SK-N-SH (cell line): ENCODE measurements around the gene DNAJB12. TPM values are rescaled to one million over a fixed set of nuclear protein-coding genes. Genes with fewer than 3 reads are reported as not detected.

Source experiments
- CTCF ChIA-PET: fragments of 300-600, 350-600 bp; formaldehyde crosslinking; extraction: SDS; loops from one replicate; lab custom pipeline; 2021; lab: Yijun Ruan, JAX
- POLR2A ChIA-PET: fragments of 350-600 bp; sonication (Branson Sonifier 250); formaldehyde crosslinking; extraction: SDS; loops from one replicate; lab custom pipeline; 2020; ENCODE audit warnings: antibody characterized with exemption, inconsistent platforms; lab: Yijun Ruan, JAX
- DNase-seq: peaks from one replicate; pipeline ENCODE4 v3.0.0; 2012
- H2AFZ ChIP-seq: fragments of 200-600 bp; sonication (generic); 2 replicates; pipeline ENCODE4 v1.8.1; 2016; ENCODE audit warnings: antibody characterized with exemption, mild to moderate bottlenecking, low read depth
- H3F3A ChIP-seq: fragments of 200-600 bp; sonication (generic); replicated peaks from 2 replicates; pipeline ENCODE3; 2016; ENCODE audit warnings: antibody characterized with exemption, mild to moderate bottlenecking; ENCODE audit not compliant: insufficient read depth
- H3K27ac ChIP-seq, 2 experiments: fragments of 200-500 bp in 1 of 2; fragments of 200-600 bp in 1 of 2; sonication (Bioruptor generic) in 1 of 2; sonication (generic), shearing (Covaris generic) in 1 of 2; 2 replicates each; pipeline versions ENCODE4 v1.5.1 to v1.6.1; 2014 to 2016; ENCODE audit warnings: low read depth in 2 of 2, inconsistent platforms in 1 of 2, low read length in 1 of 2, mild to moderate bottlenecking in 1 of 2, mixed read lengths in 1 of 2
- H3K27me3 ChIP-seq: fragments of 200-600 bp; sonication (generic), shearing (Covaris generic); 2 replicates; pipeline ENCODE4 v1.6.1; 2016; ENCODE audit warnings: mixed run types; ENCODE audit not compliant: insufficient read depth
- H3K36me3 ChIP-seq, 2 experiments: fragments of 200-500 bp in 1 of 2; fragments of 200-600 bp in 1 of 2; sonication (Bioruptor generic) in 1 of 2; sonication (generic) in 1 of 2; replicated peaks in 1 of 2; 2 replicates each; pipeline versions ENCODE3 to v1.5.1; 2014 to 2016; ENCODE audit warnings: low read length in 1 of 2, mild to moderate bottlenecking in 1 of 2; ENCODE audit not compliant: insufficient read depth in 2 of 2, control insufficient read depth in 1 of 2
- H3K4me1 ChIP-seq, 2 experiments: fragments of 200-500 bp in 1 of 2; fragments of 200-600 bp in 1 of 2; sonication (Bioruptor generic) in 1 of 2; sonication (generic), shearing (Covaris generic) in 1 of 2; 2 replicates each; pipeline versions ENCODE4 v1.5.1 to v1.6.1; 2014 to 2016; ENCODE audit warnings: low read depth in 1 of 2, low read length in 1 of 2, mixed run types in 1 of 2; ENCODE audit not compliant: insufficient read depth in 2 of 2, control insufficient read depth in 1 of 2
- H3K4me2 ChIP-seq: fragments of 200-600 bp; sonication (generic), shearing (Covaris generic); 2 replicates; pipeline ENCODE4 v1.6.1; 2017; ENCODE audit warnings: mixed run types
- H3K4me3 ChIP-seq, 2 experiments: fragments of 200-500 bp in 1 of 2; fragments of 200-600 bp in 1 of 2; sonication (Bioruptor generic) in 1 of 2; sonication (generic), shearing (Covaris generic) in 1 of 2; 2 replicates each; pipeline versions ENCODE4 v1.5.1 to v1.8.1; 2014 to 2016; ENCODE audit warnings: low read depth in 2 of 2, inconsistent platforms in 1 of 2, low read length in 1 of 2, mild to moderate bottlenecking in 1 of 2, mixed read lengths in 1 of 2, moderate library complexity in 1 of 2
- H3K79me2 ChIP-seq: fragments of 200-600 bp; sonication (generic); 2 replicates; pipeline ENCODE4 v1.8.1; 2017; ENCODE audit warnings: mild to moderate bottlenecking; ENCODE audit not compliant: insufficient read depth
- H3K9ac ChIP-seq: fragments of 200-600 bp; sonication (generic); 2 replicates; pipeline ENCODE4 v1.6.1; 2017; ENCODE audit warnings: mixed run types
- H3K9me2 ChIP-seq: fragments of 200-600 bp; sonication (generic); 2 replicates; pipeline ENCODE4 v1.6.1; 2017; ENCODE audit warnings: mixed run types
- H3K9me3 ChIP-seq: fragments of 200-600 bp; sonication (generic); 2 replicates; pipeline ENCODE4 v1.6.1; 2017; ENCODE audit warnings: mixed run types, mild to moderate bottlenecking, moderate library complexity
- H4K20me1 ChIP-seq: fragments of 200-600 bp; sonication (generic); 2 replicates; pipeline ENCODE4 v1.6.1; 2017; ENCODE audit warnings: mild to moderate bottlenecking, mixed run types; ENCODE audit not compliant: insufficient read depth
- CHD2 ChIP-seq: fragments of 150-350 bp; IDR thresholded peaks from 2 replicates; pipeline ENCODE4 v1.6.1; 2018; ENCODE audit warnings: low read length; ENCODE audit not compliant: partially characterized antibody
- EP300 ChIP-seq, 2 experiments: IDR thresholded peaks; 2 replicates each; pipeline versions ENCODE4 v1.4.0 to v1.6.1; 2012; ENCODE audit warnings: borderline replicate concordance in 1 of 2, low read depth in 1 of 2, low read length in 1 of 2
- FOSL2 ChIP-seq: IDR thresholded peaks from 2 replicates; pipeline ENCODE4 v1.4.0; 2012; ENCODE audit warnings: low read depth, mild to moderate bottlenecking, moderate library complexity, borderline replicate concordance
- FOXJ3 ChIP-seq: sonication (generic); formaldehyde crosslinking; IDR thresholded peaks from 2 replicates; pipeline ENCODE4 v1.5.1; 2020; ENCODE audit warnings: mild to moderate bottlenecking, missing genetic modification reagents
- GABPA ChIP-seq: IDR thresholded peaks from 2 replicates; pipeline ENCODE4 v1.4.0; 2012; ENCODE audit warnings: low read depth, mild to moderate bottlenecking
- JUND ChIP-seq: IDR thresholded peaks from 2 replicates; pipeline ENCODE4 v1.4.0; 2012
- MEF2A ChIP-seq: IDR thresholded peaks from 2 replicates; pipeline ENCODE4 v1.4.0; 2012; ENCODE audit warnings: low read depth, borderline replicate concordance
- NFIC ChIP-seq: IDR thresholded peaks from 2 replicates; pipeline ENCODE4 v1.4.0; 2012; ENCODE audit warnings: borderline replicate concordance
- NRF1 ChIP-seq: IDR thresholded peaks from 2 replicates; pipeline ENCODE4 v1.6.1; 2012; ENCODE audit warnings: low read depth, mild to moderate bottlenecking, low read length
- POLR2AphosphoS5 ChIP-seq: IDR thresholded peaks from 2 replicates; pipeline ENCODE4 v1.6.1; 2012; ENCODE audit warnings: low read depth, low read length
- RAD21 ChIP-seq: IDR thresholded peaks from 2 replicates; pipeline ENCODE4 v1.6.1; 2012; ENCODE audit warnings: mild to moderate bottlenecking, low read length
- RCOR1 ChIP-seq: fragments of 150-350 bp; IDR thresholded peaks from 2 replicates; pipeline ENCODE4 v1.6.1; 2017; ENCODE audit warnings: antibody characterized with exemption, low read length
- RXRA ChIP-seq: IDR thresholded peaks from 2 replicates; pipeline ENCODE4 v1.4.0; 2012; ENCODE audit warnings: low read depth, mild to moderate bottlenecking, borderline replicate concordance
- SIN3A ChIP-seq: IDR thresholded peaks from 2 replicates; pipeline ENCODE4 v1.6.1; 2012; ENCODE audit warnings: low read depth, mild to moderate bottlenecking, low read length, moderate library complexity, borderline replicate concordance
- SMC3 ChIP-seq: IDR thresholded peaks from 2 replicates; pipeline ENCODE4 v1.6.1; 2012; ENCODE audit warnings: low read depth, low read length, improper control_type of control experiment
- TAF1 ChIP-seq: IDR thresholded peaks from 2 replicates; pipeline ENCODE4 v1.6.1; 2012; ENCODE audit warnings: low read depth, mild to moderate bottlenecking, low read length, moderate library complexity, borderline replicate concordance
- TCF12 ChIP-seq: IDR thresholded peaks from 2 replicates; pipeline ENCODE4 v1.4.0; 2012
- TEAD4 ChIP-seq: IDR thresholded peaks from 2 replicates; pipeline ENCODE4 v1.4.0; 2012; ENCODE audit warnings: mild to moderate bottlenecking, borderline replicate concordance; ENCODE audit not compliant: insufficient read depth
- USF1 ChIP-seq: IDR thresholded peaks from 2 replicates; pipeline ENCODE4 v1.4.0; 2012; ENCODE audit warnings: low read depth, borderline replicate concordance
- USF2 ChIP-seq: fragments of 150-350 bp; IDR thresholded peaks from 2 replicates; pipeline ENCODE4 v1.6.1; 2017; ENCODE audit warnings: antibody characterized with exemption, low read length, low read depth, borderline replicate concordance
- YY1 ChIP-seq: IDR thresholded peaks from 2 replicates; pipeline ENCODE4 v1.4.0; 2012; ENCODE audit warnings: low read depth, mild to moderate bottlenecking
- WGBS: methylation state at CpG from one replicate; pipeline ENCODE4 v1.1.6; 2017; ENCODE audit warnings: low lambda C conversion rate; 5-methylcytosine and 5-hydroxymethylcytosine counted together
- polyA plus RNA-seq, 3 experiments: library from polyadenylated mRNA; depleted of rRNA; stranded (reverse); fragments of >200 nt; gene quantifications; 2 replicates each; pipeline ENCODE4 v1.2.3, GENCODE V29; 2012
- TF ChIP-seq, protein P1 (sequence below): IDR thresholded peaks from 2 replicates; pipeline ENCODE4 v1.4.0; 2012; ENCODE audit warnings: low read depth
- TF ChIP-seq, protein P2 (sequence below): IDR thresholded peaks from 2 replicates; pipeline ENCODE4 v1.4.0; 2012; ENCODE audit warnings: low read depth, borderline replicate concordance

Gene DNAJB12
- polyA plus RNA-seq, 1 of the 3 experiments (the other 2 are of a cell fraction), result 25.8 TPM

DNA sequence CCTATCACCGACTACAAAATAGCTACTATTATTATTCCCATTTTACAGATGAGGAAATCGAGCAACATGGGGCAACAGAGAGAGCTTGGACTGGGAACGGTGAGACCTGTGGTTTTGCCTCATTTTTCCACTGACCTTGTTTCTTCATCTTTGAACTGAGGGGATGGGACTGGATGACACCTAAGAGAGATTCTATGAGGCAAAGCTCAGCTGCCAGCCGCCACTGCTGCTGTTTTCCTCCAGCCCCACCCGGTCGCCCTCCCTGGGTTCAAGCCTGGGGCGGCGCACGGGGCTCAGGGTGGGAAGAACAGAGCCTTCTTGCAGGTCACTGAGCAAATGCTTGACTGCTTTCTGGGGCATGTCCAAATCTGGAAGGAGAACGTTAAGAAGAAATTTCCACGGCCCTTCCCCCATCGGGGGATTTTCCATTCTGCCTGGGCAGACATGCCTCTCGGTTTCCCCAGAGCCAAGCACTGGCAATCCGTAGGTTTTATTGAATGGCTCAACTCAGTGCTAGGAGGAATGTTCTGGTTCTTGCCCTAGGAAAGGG, 68.7 kb downstream of the DNAJB12 start:
- Histone ChIP-seq H3K9me2 (no peaks in the 10 kb centered on the region), H3F3A (no peaks in the 10 kb centered on the region), H3K79me2 (no peaks in the 10 kb centered on the region), H2AFZ (no peak overlapping the region), H3K9me3 (no peaks in the 10 kb centered on the region), H4K20me1 (no peaks in the 10 kb centered on the region), H3K36me3 (no peaks in the 10 kb centered on the region), H3K9ac (no peak overlapping the region), H3K4me1 (no peaks in the 10 kb centered on the region), H3K27ac (no peak overlapping the region), H3K4me2 (no peak overlapping the region), H3K4me3 (no peak overlapping the region), H3K27me3 (no peaks in the 10 kb centered on the region)
- ChIA-PET CTCF (interaction anchor here (0.5 to 1.1 kb wide), 2 partner anchors 44 to 48 kb away, joined by 3 read pairs; no protein-coding TSS in a partner anchor), POLR2A (interaction anchor here (0.7 to 4.0 kb wide), 2 partner anchors 11 to 48 kb away, joined by 3 to 22 read pairs; partner anchors contain the start of gene DDIT4)
- 65% methylated on average over 13 of the region's 14 CpGs for WGBS
- DNase-seq, result no peak
- TF ChIP-seq GABPA (no peak), POLR2AphosphoS5 (no peak), NRF1 (no peak), CHD2 (no peak), JUND (no peak), FOSL2 (no peak), EP300 (IDR thresholded peaks at IDR 0.05; ENCODE audit: borderline replicate concordance in 1 of 2, low read depth in 1 of 2, low read length in 1 of 2) (no peak), TEAD4 (no peak), TAF1 (no peak), SIN3A (no peak), YY1 (no peak), MEF2A (no peak)
- TF ChIP-seq, protein P1, sequence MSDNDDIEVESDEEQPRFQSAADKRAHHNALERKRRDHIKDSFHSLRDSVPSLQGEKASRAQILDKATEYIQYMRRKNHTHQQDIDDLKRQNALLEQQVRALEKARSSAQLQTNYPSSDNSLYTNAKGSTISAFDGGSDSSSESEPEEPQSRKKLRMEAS, result no peak
- TF ChIP-seq, protein P2, sequence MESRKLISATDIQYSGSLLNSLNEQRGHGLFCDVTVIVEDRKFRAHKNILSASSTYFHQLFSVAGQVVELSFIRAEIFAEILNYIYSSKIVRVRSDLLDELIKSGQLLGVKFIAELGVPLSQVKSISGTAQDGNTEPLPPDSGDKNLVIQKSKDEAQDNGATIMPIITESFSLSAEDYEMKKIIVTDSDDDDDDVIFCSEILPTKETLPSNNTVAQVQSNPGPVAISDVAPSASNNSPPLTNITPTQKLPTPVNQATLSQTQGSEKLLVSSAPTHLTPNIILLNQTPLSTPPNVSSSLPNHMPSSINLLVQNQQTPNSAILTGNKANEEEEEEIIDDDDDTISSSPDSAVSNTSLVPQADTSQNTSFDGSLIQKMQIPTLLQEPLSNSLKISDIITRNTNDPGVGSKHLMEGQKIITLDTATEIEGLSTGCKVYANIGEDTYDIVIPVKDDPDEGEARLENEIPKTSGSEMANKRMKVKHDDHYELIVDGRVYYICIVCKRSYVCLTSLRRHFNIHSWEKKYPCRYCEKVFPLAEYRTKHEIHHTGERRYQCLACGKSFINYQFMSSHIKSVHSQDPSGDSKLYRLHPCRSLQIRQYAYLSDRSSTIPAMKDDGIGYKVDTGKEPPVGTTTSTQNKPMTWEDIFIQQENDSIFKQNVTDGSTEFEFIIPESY, result no peak

DNA sequence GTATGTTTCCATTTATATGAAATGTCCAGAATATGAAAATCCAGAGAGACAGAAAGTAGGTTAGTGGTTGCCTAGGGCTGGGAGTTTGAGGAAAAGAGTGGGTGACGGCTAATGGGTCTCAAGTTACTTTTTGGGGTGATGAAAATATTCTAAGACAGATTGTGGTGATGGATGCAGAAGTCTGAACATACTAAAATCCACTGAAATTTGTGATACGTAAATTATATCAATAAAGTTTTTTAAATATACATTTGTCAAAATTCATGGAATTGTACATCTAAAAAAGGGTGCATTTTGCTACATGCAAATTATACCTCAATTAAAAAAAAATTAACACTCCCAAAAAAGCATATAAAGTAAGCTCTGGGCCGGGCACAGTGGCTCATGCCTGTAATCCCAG, 71.6 kb downstream of the DNAJB12 start:
- Histone ChIP-seq H3K4me1 (no peaks in the 10 kb centered on the region), H3K79me2 (no peaks in the 10 kb centered on the region), H3K36me3 (no peaks in the 10 kb centered on the region), H3K27me3 (no peaks in the 10 kb centered on the region), H3K27ac (no peak overlapping the region), H3F3A (no peaks in the 10 kb centered on the region), H4K20me1 (no peaks in the 10 kb centered on the region), H3K4me2 (no peak overlapping the region), H3K4me3 (no peak overlapping the region), H2AFZ (no peak overlapping the region), H3K9ac (no peak overlapping the region), H3K9me2 (no peaks in the 10 kb centered on the region), H3K9me3 (no peaks in the 10 kb centered on the region)
- DNase-seq, result no peak
- 53% methylated on average over 3 of the region's 3 CpGs for WGBS
- CTCF ChIA-PET, result interaction anchor here (0.7 to 1.5 kb wide), 3 partner anchors 8 to 57 kb away, joined by 3 to 6 read pairs (median 4); no protein-coding TSS in a partner anchor
- POLR2A ChIA-PET, result no interaction called here
- TF ChIP-seq, protein P2, result no peak
- TF ChIP-seq USF2 (no peak), TAF1 (no peak), NRF1 (no peak), TCF12 (no peak), SMC3 (no peak), USF1 (no peak), RAD21 (no peak), FOXJ3 (no peak), NFIC (no peak), POLR2AphosphoS5 (no peak), RCOR1 (no peak), EP300 (IDR thresholded peaks at IDR 0.05; ENCODE audit: borderline replicate concordance in 1 of 2, low read depth in 1 of 2, low read length in 1 of 2) (no peak), MEF2A (no peak), RXRA (no peak)
